ENCODE data around the gene PPAT. TPM values are rescaled to one million over a fixed set of nuclear protein-coding genes. Genes with fewer than 3 reads are reported as not detected.

The PPAT gene
- total and polyA plus RNA-seq, 2 donors (not counting 3 experiments of a cell fraction or from before 2014, with no cell fraction given): 4.3 to 25.5 TPM

GRCh38 chr4:56348576-56348975 is 86.8 kb downstream of the PPAT start:
- Histone ChIP-seq H3K4me1 (ENCODE audit: control insufficient read depth, extremely low read depth, insufficient read depth, low read length) (no peaks in the 10 kb centered on the region), H3K4me3 (replicated peaks in 1 of 3; ENCODE audit: insufficient read depth in 1 of 3, low read depth in 1 of 3, low read length in 3 of 3) (no peak overlapping the region), H3K9ac (replicated peaks; ENCODE audit: extremely low read depth, insufficient read depth, low read length) (no peak overlapping the region), H3K9me1 (replicated peaks; ENCODE audit: control insufficient read depth, extremely low read depth, insufficient read depth, low read length) (no peaks in the 10 kb centered on the region), H3K9me3 (replicated peaks; ENCODE audit: control insufficient read depth, insufficient read depth, low read length) (no peaks in the 10 kb centered on the region), H3K36me3 (ENCODE audit: control insufficient read depth in 2 of 2, extremely low read depth in 1 of 2, insufficient read depth in 2 of 2, low read length in 2 of 2) (no peaks in the 10 kb centered on the region), H3K79me2 (ENCODE audit: control insufficient read depth, insufficient read depth, low read length) (no peaks in the 10 kb centered on the region), H4K20me1 (replicated peaks; ENCODE audit: control insufficient read depth, extremely low read depth, insufficient read depth, low read length) (no peaks in the 10 kb centered on the region), H3K27me3 (ENCODE audit: control insufficient read depth in 2 of 2, insufficient read depth in 2 of 2, low read length in 2 of 2) (no peaks in the 10 kb centered on the region), H3K4me2 (ENCODE audit: insufficient read depth, low read length) (no peak overlapping the region), H3K27ac (ENCODE audit: insufficient read depth, low read depth, low read length) (no peak overlapping the region), H2AFZ (ENCODE audit: low read depth, low read length) (no peak overlapping the region)
- POLR2A ChIA-PET: interaction anchor here (0.9 kb wide), 1 partner anchor 26 kb away, joined by 7 read pairs; no protein-coding TSS in a partner anchor
- TF ChIP-seq MAX (IDR thresholded peaks at IDR 0.05; ENCODE audit: insufficient read depth, insufficient read length) (no peak), EZH2 (IDR thresholded peaks at IDR 0.05; ENCODE audit: borderline replicate concordance, low read depth, low read length, severe bottlenecking) (no peak), POLR2A (IDR thresholded peaks at IDR 0.05; ENCODE audit: low read depth, low read length) (no peak), FOS (IDR thresholded peaks at IDR 0.05; ENCODE audit: borderline replicate concordance, insufficient read depth, low read length) (no peak), JUN (IDR thresholded peaks at IDR 0.05; ENCODE audit: borderline replicate concordance, insufficient read depth, insufficient read length, low read depth) (no peak), MYC (IDR thresholded peaks at IDR 0.05; ENCODE audit: low read depth, low read length) (no peak), GATA2 (IDR thresholded peaks at IDR 0.05; ENCODE audit: insufficient read depth, insufficient read length, low read depth, low read length) (no peak)
- FAIRE-seq: no peak
- intact Hi-C loops (cut with micrococcal nuclease): no loop called here
- no peak for DNase-seq (ENCODE audit: low read depth, low spot score)
- dilution Hi-C loops (cut with MboI; ENCODE audit: extremely low pct_ligation_motif_present, low sequenced_read_pairs): no loop called here
- CTCF ChIA-PET: interaction anchor here (1.0 to 1.3 kb wide), 2 partner anchors 9 to 24 kb away, joined by 3 to 4 read pairs; no protein-coding TSS in a partner anchor
- no TSS peak for BruUV-seq (replicated peaks)

DNA sequence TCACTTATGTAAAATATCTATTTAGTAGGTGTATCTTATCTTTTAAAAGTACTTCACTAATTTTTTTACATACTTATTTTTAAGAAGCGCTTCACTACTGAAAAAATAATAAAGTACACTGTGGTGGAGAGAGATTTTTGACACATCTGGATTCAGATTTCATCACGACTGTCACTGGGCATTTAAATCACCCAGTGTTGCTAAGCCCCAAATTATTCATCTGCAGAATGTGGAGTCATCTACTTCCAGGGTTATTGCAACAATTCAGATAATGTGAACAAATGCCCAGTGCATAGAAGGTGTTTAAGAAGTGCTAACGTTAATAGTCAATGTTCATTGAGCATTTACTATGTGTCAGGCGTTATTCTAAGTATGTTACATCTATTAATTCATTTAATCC is 90.0 kb downstream of the PPAT start:
- Histone ChIP-seq H2AFZ (ENCODE audit: low read depth, low read length) (no peak overlapping the region), H3K9me1 (replicated peaks; ENCODE audit: control insufficient read depth, extremely low read depth, insufficient read depth, low read length) (no peaks in the 10 kb centered on the region), H3K27ac (ENCODE audit: insufficient read depth, low read depth, low read length) (no peak overlapping the region), H3K4me3 (replicated peaks in 1 of 3; ENCODE audit: insufficient read depth in 1 of 3, low read depth in 1 of 3, low read length in 3 of 3) (no peak overlapping the region), H3K27me3 (ENCODE audit: control insufficient read depth in 2 of 2, insufficient read depth in 2 of 2, low read length in 2 of 2) (no peaks in the 10 kb centered on the region), H3K79me2 (ENCODE audit: control insufficient read depth, insufficient read depth, low read length) (no peaks in the 10 kb centered on the region), H3K9ac (replicated peaks; ENCODE audit: extremely low read depth, insufficient read depth, low read length) (no peak overlapping the region), H3K4me1 (ENCODE audit: control insufficient read depth, extremely low read depth, insufficient read depth, low read length) (no peaks in the 10 kb centered on the region), H3K4me2 (ENCODE audit: insufficient read depth, low read length) (no peak overlapping the region), H3K36me3 (ENCODE audit: control insufficient read depth in 2 of 2, extremely low read depth in 1 of 2, insufficient read depth in 2 of 2, low read length in 2 of 2) (no peaks in the 10 kb centered on the region), H4K20me1 (replicated peaks; ENCODE audit: control insufficient read depth, extremely low read depth, insufficient read depth, low read length) (no peaks in the 10 kb centered on the region), H3K9me3 (replicated peaks; ENCODE audit: control insufficient read depth, insufficient read depth, low read length) (no peaks in the 10 kb centered on the region)
- TF ChIP-seq EZH2 (IDR thresholded peaks at IDR 0.05; ENCODE audit: borderline replicate concordance, low read depth, low read length, severe bottlenecking) (no peak), JUN (IDR thresholded peaks at IDR 0.05; ENCODE audit: borderline replicate concordance, insufficient read depth, insufficient read length, low read depth) (no peak), POLR2AphosphoS5 (IDR thresholded peaks at IDR 0.05; ENCODE audit: insufficient read depth, low read depth, low read length) (no peak), POLR2A (IDR thresholded peaks at IDR 0.05; ENCODE audit: low read depth, low read length) (no peak), GATA2 (IDR thresholded peaks at IDR 0.05; ENCODE audit: insufficient read depth, insufficient read length, low read depth, low read length) (no peak), MAX (IDR thresholded peaks at IDR 0.05; ENCODE audit: insufficient read depth, insufficient read length) (no peak), CTCF (IDR thresholded peaks at IDR 0.05; ENCODE audit: extremely low read depth in 1 of 2, insufficient read depth in 1 of 2, low read depth in 1 of 2, low read length in 2 of 2) (no peak), FOS (IDR thresholded peaks at IDR 0.05; ENCODE audit: borderline replicate concordance, insufficient read depth, low read length) (no peak), MYC (IDR thresholded peaks at IDR 0.05; ENCODE audit: low read depth, low read length) (no peak)
- ChIA-PET CTCF (interaction anchor here (1.3 kb wide), 1 partner anchor 11 kb away, joined by 4 read pairs; no protein-coding TSS in a partner anchor), POLR2A (no interaction called here)
- intact Hi-C loops (cut with micrococcal nuclease) (no loop called here), dilution Hi-C loops (cut with MboI; ENCODE audit: extremely low pct_ligation_motif_present, low sequenced_read_pairs) (no loop called here)
- DNase-seq (ENCODE audit: low read depth, low spot score): no peak
- no TSS peak for BruUV-seq (replicated peaks)
- FAIRE-seq: no peak
